PC-9 (cell line): Measurements from ENCODE around the gene CYP24A1. TPM values are rescaled to one million over a fixed set of nuclear protein-coding genes. Genes with fewer than 3 reads are reported as not detected.

ENCODE experiments used
- BruUV-seq: library from RNA; stranded (reverse); fragments of 400-500 nt; replicated peaks from 2 replicates; lab custom pipeline; 2021; lab: Mats Ljungman, UMichigan
- CTCF ChIA-PET: fragments of 300-600 bp; sonication (Branson Sonifier 250); formaldehyde crosslinking; loops from one replicate; lab custom pipeline; 2022; ENCODE audit warnings: antibody characterized with exemption; lab: Charles Lee
- POLR2A ChIA-PET: fragments of 300-600 bp; sonication (Branson Sonifier 250); formaldehyde crosslinking; loops from one replicate; lab custom pipeline; 2022; ENCODE audit warnings: antibody characterized with exemption; ENCODE audit not compliant: unreplicated experiment; lab: Charles Lee
- DNase-seq, 2 experiments: peaks; one replicate each; pipeline versions ENCODE4 v3.0.0 to v3.0.0-alpha.2; 2015 to 2022; ENCODE audit warnings: mixed read lengths in 1 of 2
- H2AFZ ChIP-seq: fragments of 200-600 bp; sonication (generic); 2 replicates; pipeline ENCODE4 v1.8.1; 2017; ENCODE audit warnings: antibody characterized with exemption
- H3F3A ChIP-seq: fragments of 200-600 bp; sonication (generic); 2 replicates; pipeline ENCODE4 v1.8.1; 2017; ENCODE audit warnings: antibody characterized with exemption, mild to moderate bottlenecking, low read depth; ENCODE audit not compliant: insufficient read depth
- H3K27ac ChIP-seq: fragments of 200-600 bp; sonication (generic); 2 replicates; pipeline ENCODE4 v1.6.1; 2016; ENCODE audit warnings: mixed run types
- H3K27me3 ChIP-seq: fragments of 200-600 bp; sonication (generic); 2 replicates; pipeline ENCODE4 v1.6.1; 2016; ENCODE audit warnings: low read depth, mixed run types; ENCODE audit not compliant: insufficient read depth
- H3K36me3 ChIP-seq: fragments of 200-600 bp; sonication (generic); 2 replicates; pipeline ENCODE4 v1.6.1; 2016; ENCODE audit warnings: low read depth, mixed run types
- H3K4me1 ChIP-seq: fragments of 200-600 bp; sonication (generic); replicated peaks from 2 replicates; pipeline ENCODE4 v1.6.1; 2016; ENCODE audit warnings: mixed run types; ENCODE audit not compliant: insufficient read depth
- H3K4me2 ChIP-seq: fragments of 200-600 bp; sonication (generic); 2 replicates; pipeline ENCODE4 v1.6.1; 2017; ENCODE audit warnings: mixed run types
- H3K4me3 ChIP-seq: fragments of 200-600 bp; sonication (generic); 2 replicates; pipeline ENCODE4 v1.6.1; 2016; ENCODE audit warnings: mixed run types
- H3K79me2 ChIP-seq: fragments of 200-600 bp; sonication (generic); 2 replicates; pipeline ENCODE4 v1.6.1; 2017; ENCODE audit warnings: low read depth, mixed run types
- H3K9me2 ChIP-seq: fragments of 200-600 bp; sonication (generic); 2 replicates; pipeline ENCODE4 v1.8.1; 2017; ENCODE audit warnings: mild to moderate bottlenecking; ENCODE audit not compliant: insufficient read depth
- H3K9me3 ChIP-seq: fragments of 200-600 bp; sonication (generic); 2 replicates; pipeline ENCODE4 v1.8.1; 2016; ENCODE audit warnings: low read depth; ENCODE audit not compliant: insufficient read depth
- H4K20me1 ChIP-seq: fragments of 200-600 bp; sonication (generic); 2 replicates; pipeline ENCODE4 v1.8.1; 2017; ENCODE audit not compliant: insufficient read depth
- EZH2 ChIP-seq: fragments of 200-600 bp; sonication (generic); IDR thresholded peaks from 2 replicates; pipeline ENCODE4 v1.8.0; 2017; ENCODE audit warnings: antibody characterized with exemption, low read depth
- intact Hi-C: fragments of 100-400 bp; cut with micrococcal nuclease; formaldehyde crosslinking; loops from one replicate; pipeline ENCODE4 v1.10.0; 2022; ENCODE audit not compliant: unreplicated experiment
- total RNA-seq: library from RNA; stranded (reverse); gene quantifications from 2 replicates; pipeline ENCODE4 v1.2.3, GENCODE V29; 2021
- TF ChIP-seq, protein P1 (sequence below): fragments of 200-600 bp; sonication (generic); conservative IDR thresholded peaks from 2 replicates; pipeline ENCODE4 v1.6.1; 2017; ENCODE audit warnings: mixed run types, antibody characterized with exemption, mild to moderate bottlenecking, moderate library complexity

Gene CYP24A1
- total RNA-seq, 1 experiment from 2014 or later = 4.9 TPM

DNA sequence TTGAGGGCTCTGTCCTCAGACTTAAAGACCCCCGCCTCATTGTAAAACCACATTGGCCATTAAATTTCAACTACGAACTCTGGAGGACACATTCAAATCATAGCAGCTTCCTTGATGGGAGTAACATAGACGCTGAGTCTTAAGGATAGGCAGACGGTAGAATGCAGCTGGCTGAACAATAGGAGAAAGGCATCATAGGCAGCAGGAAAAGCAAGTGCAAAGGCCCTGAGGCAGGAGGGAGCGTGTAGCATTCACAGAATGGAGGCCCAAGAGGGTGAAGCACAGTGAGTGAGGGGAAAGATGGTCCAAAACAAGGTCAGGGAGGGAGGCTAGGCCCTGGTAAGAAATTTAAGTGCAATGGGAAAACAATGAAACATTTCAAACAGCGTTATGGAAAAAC is 25.5 kb upstream of the CYP24A1 start:
- Histone ChIP-seq H3K27ac (no peak overlapping the region), H2AFZ (no peak overlapping the region), H3K79me2 (no peaks in the 10 kb centered on the region), H3F3A (peaks cover 29% of the 10 kb centered on the region; the same call in 1 of the 2 replicates), H3K4me2 (no peak overlapping the region), H3K9me2 (no peaks in the 10 kb centered on the region), H3K27me3 (no peaks in the 10 kb centered on the region), H3K4me3 (no peak overlapping the region), H3K36me3 (no peaks in the 10 kb centered on the region), H4K20me1 (no peaks in the 10 kb centered on the region), H3K4me1 (peaks cover 28% of the 10 kb centered on the region), H3K9me3 (no peaks in the 10 kb centered on the region)
- TF ChIP-seq, protein P1, sequence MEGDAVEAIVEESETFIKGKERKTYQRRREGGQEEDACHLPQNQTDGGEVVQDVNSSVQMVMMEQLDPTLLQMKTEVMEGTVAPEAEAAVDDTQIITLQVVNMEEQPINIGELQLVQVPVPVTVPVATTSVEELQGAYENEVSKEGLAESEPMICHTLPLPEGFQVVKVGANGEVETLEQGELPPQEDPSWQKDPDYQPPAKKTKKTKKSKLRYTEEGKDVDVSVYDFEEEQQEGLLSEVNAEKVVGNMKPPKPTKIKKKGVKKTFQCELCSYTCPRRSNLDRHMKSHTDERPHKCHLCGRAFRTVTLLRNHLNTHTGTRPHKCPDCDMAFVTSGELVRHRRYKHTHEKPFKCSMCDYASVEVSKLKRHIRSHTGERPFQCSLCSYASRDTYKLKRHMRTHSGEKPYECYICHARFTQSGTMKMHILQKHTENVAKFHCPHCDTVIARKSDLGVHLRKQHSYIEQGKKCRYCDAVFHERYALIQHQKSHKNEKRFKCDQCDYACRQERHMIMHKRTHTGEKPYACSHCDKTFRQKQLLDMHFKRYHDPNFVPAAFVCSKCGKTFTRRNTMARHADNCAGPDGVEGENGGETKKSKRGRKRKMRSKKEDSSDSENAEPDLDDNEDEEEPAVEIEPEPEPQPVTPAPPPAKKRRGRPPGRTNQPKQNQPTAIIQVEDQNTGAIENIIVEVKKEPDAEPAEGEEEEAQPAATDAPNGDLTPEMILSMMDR = no peak
- TF ChIP-seq EZH2 = no peak
- CTCF ChIA-PET = interaction anchor here (0.5 kb wide), 2 partner anchors 103 to 281 kb away, joined by 3 to 4 read pairs; no protein-coding TSS in a partner anchor
- intact Hi-C loops = loop anchor here (1.0 to 10.0 kb wide), 6 partner anchors 132 to 1887 kb away; no protein-coding TSS in a partner anchor
- BruUV-seq = no TSS peak
- no peak for DNase-seq
- POLR2A ChIA-PET = no interaction called here

DNA sequence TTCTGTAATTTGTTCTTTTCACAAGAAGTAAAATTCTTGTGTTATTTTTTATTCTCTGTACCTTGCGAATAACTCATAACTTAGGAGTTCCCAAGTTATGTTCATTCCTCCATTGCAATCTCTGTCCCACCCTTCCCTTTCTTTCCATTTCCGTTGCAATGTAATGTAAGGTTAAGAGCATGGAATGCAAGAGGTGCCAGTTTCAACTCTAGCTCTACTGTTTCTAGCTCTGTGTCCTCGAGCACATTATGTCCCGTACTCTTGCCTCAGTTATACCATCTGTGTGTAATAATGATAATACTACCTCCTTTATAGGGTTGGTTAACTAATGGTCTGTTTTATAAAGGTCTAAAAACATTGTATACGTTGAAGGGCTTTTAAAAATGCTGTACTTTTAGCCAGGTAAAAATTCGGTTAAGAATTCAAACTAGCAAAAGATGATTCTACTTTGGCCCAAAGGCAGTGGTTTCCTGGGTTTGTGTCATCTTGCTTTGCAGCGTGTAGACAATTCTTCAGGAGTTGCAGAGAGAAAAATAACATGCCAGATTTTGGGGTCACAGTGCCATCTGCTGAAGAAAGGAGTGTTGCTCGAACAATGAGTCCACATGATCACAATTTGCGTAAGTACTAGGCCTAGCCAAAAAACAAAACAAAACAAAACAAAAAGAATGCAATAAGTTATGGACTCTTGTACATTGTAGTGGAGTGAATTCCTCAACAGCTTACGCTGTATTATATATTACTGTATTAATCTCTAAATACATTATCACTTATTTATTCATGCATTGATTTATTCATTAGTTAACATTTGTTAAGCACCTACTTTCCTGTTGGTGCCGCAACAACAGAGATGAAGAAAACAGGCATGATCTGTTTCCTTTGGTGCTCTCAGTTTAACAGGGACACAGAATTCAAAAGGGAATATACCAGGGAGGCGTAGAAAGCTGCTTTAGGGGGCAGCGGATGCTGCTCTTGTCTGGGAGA is 24.1 kb upstream of the CYP24A1 start:
- H3F3A ChIP-seq = peaks cover 29% of the 10 kb centered on the region; the same call in 1 of the 2 replicates
- BruUV-seq = no TSS peak
- no peaks in the 10 kb centered on the region for H3K27me3 ChIP-seq
- POLR2A ChIA-PET = interaction anchor here (0.6 kb wide), 1 partner anchor 65 kb away, joined by 4 read pairs; no protein-coding TSS in a partner anchor
- H3K4me2 ChIP-seq = no peak overlapping the region
- no peaks in the 10 kb centered on the region for H3K9me2 ChIP-seq
- no peak overlapping the region for H2AFZ ChIP-seq
- TF ChIP-seq, protein P1 = peak; percentile 71
- no peak for TF ChIP-seq EZH2
- no peaks in the 10 kb centered on the region for H3K36me3 ChIP-seq
- intact Hi-C loops = loop anchor here (1.0 to 10.0 kb wide), 6 partner anchors 65 to 1886 kb away; no protein-coding TSS in a partner anchor
- no peak overlapping the region for H3K4me3 ChIP-seq
- H3K27ac ChIP-seq = peak overlapping the region; percentile 20; the same call in 1 of the 2 replicates
- no peaks in the 10 kb centered on the region for H4K20me1 ChIP-seq
- H3K4me1 ChIP-seq = peaks cover 28% of the 10 kb centered on the region
- DNase-seq = peak; percentile 62 to 75
- CTCF ChIA-PET = interaction anchor here (1.0 to 1.9 kb wide), 3 partner anchors 64 to 101 kb away, joined by 3 to 8 read pairs (median 3); no protein-coding TSS in a partner anchor
- no peaks in the 10 kb centered on the region for H3K79me2 ChIP-seq
- H3K9me3 ChIP-seq = no peaks in the 10 kb centered on the region
